Hepatocyte (in vitro differentiated cells): ENCODE results near the gene SLC13A1.

Source experiments
- EZH2 ChIP-seq: fragments of 200-600 bp; sonication (generic); IDR thresholded peaks from 2 replicates; pipeline ENCODE4 v1.6.1; 2016; ENCODE audit warnings: antibody characterized with exemption, mild to moderate bottlenecking, borderline replicate concordance
- TF ChIP-seq, protein P1 (sequence below): fragments of 200-600 bp; sonication (generic); IDR thresholded peaks from 2 replicates; pipeline ENCODE4 v1.5.1; 2016; ENCODE audit warnings: antibody characterized with exemption, mild to moderate bottlenecking; ENCODE audit not compliant: poor library complexity

DNA sequence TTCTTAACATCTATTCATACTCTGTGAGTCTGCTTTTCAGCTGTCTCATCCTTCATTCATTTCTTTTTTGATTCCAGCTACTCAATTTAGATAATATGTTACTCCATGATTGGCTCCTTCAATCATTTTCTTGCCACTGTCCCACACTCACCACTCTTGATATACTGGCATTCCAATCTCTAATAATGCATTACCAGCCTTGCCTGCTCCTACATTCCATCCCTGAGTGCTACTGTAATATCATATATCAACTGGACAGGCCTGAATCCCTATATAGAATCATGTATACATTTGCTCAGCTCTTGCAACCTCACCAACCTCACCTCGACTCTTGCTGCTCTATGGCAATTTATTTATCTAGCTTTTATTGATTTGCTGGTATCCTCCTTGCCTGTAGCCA is 45.0 kb upstream of the SLC13A1 start:
- TF ChIP-seq, protein P1, sequence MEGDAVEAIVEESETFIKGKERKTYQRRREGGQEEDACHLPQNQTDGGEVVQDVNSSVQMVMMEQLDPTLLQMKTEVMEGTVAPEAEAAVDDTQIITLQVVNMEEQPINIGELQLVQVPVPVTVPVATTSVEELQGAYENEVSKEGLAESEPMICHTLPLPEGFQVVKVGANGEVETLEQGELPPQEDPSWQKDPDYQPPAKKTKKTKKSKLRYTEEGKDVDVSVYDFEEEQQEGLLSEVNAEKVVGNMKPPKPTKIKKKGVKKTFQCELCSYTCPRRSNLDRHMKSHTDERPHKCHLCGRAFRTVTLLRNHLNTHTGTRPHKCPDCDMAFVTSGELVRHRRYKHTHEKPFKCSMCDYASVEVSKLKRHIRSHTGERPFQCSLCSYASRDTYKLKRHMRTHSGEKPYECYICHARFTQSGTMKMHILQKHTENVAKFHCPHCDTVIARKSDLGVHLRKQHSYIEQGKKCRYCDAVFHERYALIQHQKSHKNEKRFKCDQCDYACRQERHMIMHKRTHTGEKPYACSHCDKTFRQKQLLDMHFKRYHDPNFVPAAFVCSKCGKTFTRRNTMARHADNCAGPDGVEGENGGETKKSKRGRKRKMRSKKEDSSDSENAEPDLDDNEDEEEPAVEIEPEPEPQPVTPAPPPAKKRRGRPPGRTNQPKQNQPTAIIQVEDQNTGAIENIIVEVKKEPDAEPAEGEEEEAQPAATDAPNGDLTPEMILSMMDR: no peak
- no peak for TF ChIP-seq EZH2
